ENCODE measurements around the gene SYMPK.

The SYMPK gene

DNA sequence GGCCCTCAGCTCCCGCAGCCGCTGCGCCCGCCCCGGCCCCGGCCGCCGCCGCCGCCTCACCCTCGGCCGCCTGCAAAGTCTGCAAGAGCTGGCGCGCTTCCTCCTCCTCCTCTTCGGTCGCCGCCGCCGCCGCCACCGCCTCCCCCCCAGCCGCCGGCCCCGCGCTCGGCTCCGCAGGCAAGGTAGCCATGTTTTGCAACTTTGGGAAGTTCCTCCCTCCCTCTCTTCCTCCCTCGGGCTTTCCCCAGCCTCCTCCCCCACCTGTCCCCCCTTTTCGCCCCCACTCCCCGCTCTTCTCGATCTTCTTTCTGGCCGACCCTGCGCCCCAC is 94.3 kb downstream of the SYMPK start:
- in situ Hi-C loops (cut with MboI; ENCODE audit: low sequenced_read_pairs), result no loop called here

GRCh38 chr19:45767881-45768654 is 94.9 kb downstream of the SYMPK start:
- in situ Hi-C loops (cut with MboI; ENCODE audit: low sequenced_read_pairs), result no loop called here

DNA sequence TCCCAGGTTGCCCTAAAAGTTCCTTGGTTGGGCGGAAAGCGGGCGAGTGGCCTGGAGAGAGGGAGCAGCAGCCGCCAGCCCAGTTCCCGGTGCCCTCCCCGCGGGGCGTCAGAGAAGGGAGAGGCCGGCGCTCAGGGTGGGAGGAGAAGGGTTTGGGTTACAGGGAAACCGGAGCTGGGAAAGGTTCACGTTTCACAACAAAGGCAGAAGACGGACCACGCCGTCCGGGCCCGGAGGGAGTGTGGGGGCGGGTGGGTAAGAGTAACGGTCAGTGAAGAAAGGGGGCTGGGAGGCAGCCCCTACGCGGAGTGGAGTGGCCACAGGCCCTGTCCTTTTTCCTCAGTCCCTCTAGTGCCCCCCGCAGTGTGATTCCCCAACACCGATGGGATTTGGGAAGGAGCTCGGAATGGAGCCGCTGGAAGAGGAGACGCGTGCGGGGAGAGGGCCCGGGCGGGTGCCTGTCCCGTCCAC is 95.5 kb downstream of the SYMPK start:
- in situ Hi-C loops (cut with MboI; ENCODE audit: low sequenced_read_pairs), result no loop called here

- in situ Hi-C loops (cut with MboI; ENCODE audit: low sequenced_read_pairs), result no loop called here
These were observed 96.0 kb downstream of the SYMPK start for GRCh38 chr19:45766869-45767346.

DNA sequence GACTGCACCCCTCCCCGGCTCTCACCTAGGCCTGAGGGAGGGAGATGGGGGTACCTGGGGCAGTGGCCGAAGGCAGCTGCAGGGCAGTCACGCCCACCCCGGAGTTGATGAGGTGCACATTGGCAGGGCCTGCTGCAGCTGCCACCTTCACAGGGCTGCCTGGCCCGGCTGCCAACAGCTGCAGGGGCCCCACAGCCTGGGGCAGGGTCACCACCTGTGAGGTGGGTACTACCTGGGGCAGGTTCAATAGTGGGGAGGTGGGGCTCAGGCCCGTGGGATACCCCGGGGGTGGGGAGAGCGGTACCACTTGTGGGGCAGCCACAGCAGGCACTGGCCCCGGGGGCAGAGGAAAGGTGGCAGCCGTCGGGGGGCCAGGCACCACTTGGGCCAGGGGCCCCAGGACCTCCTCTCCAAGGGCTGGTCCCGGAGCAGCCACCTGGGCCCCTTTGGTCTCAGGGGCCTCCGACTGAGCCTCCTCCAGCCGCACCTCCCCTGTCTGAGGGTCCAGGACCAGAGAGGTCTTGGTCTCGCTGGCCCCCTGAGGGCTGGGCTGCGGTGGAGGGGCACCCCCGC is 96.6 kb downstream of the SYMPK start:
- in situ Hi-C loops (cut with MboI; ENCODE audit: low sequenced_read_pairs), result no loop called here

DNA sequence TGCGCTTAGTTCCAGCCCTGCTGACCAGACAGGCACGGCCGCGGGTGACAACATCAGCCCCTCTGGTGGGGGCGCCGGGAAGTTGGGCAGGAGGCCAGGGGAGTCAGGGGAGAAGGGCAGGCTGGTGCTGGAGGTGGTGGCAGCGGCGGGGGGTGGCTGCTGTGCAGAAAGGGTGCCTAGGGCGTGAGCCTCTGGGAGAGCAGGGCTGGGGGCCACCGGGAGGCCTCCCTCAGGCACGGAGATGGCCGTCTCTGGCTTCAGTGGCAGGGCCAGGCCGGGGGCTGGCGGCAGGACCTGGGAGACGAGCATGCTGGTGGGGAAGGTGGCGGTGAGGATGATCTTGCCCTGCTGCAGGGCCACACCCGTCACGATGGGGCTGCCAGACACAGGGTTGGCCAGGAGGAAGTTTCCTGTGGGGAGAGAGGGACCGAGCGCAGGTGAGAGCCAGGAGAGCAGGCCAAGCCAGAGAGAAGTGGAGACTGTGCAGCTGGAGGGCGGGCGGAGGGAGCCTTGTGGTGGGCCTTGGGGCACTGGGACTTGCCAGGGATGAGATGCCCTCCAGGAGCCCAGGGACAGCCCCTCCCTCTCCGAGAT is 97.1 kb downstream of the SYMPK start:
- in situ Hi-C loops (cut with MboI; ENCODE audit: low sequenced_read_pairs), result no loop called here
